Neural progenitor cell (in vitro differentiated cells): ENCODE measurements around the gene RAI14. TPM values are rescaled to one million over a fixed set of nuclear protein-coding genes. Genes with fewer than 3 reads are reported as not detected.

Source experiments
- DNase-seq: peaks from one replicate; pipeline ENCODE4 v3.0.0-alpha.2; 2016; ENCODE audit warnings: low spot score
- H2AFZ ChIP-seq: fragments of 200-600 bp; sonication (generic); replicated peaks from 2 replicates; pipeline ENCODE4 v1.6.1; 2016; ENCODE audit warnings: antibody characterized with exemption
- H3F3A ChIP-seq: fragments of 200-600 bp; sonication (generic); 2 replicates; pipeline ENCODE4 v1.6.1; 2016; ENCODE audit warnings: antibody characterized with exemption, low read depth
- H3K27ac ChIP-seq: fragments of 200-600 bp; sonication (generic); 2 replicates; pipeline ENCODE4 v1.5.1; 2016; ENCODE audit warnings: mild to moderate bottlenecking
- H3K27me3 ChIP-seq: fragments of 200-600 bp; sonication (generic); 2 replicates; pipeline ENCODE4 v1.6.1; 2016; ENCODE audit warnings: mild to moderate bottlenecking, moderate library complexity
- H3K36me3 ChIP-seq: fragments of 200-600 bp; sonication (generic); 2 replicates; pipeline ENCODE4 v1.5.1; 2016
- H3K4me1 ChIP-seq: fragments of 200-600 bp; sonication (generic); 2 replicates; pipeline ENCODE4 v1.6.1; 2016; ENCODE audit warnings: mixed run types
- H3K4me2 ChIP-seq: fragments of 200-600 bp; sonication (generic); 2 replicates; pipeline ENCODE4 v1.6.1; 2016
- H3K4me3 ChIP-seq: fragments of 200-600 bp; sonication (generic); 2 replicates; pipeline ENCODE4 v1.5.1; 2016
- H3K79me2 ChIP-seq: fragments of 200-600 bp; sonication (generic); 2 replicates; pipeline ENCODE4 v1.6.1; 2016; ENCODE audit warnings: low read depth
- H3K9ac ChIP-seq: fragments of 200-600 bp; sonication (generic); 2 replicates; pipeline ENCODE4 v1.6.1; 2016
- H3K9me3 ChIP-seq: fragments of 200-600 bp; sonication (generic); 2 replicates; pipeline ENCODE4 v1.5.1; 2016; ENCODE audit warnings: low read depth
- H4K20me1 ChIP-seq: fragments of 200-600 bp; sonication (generic); 2 replicates; pipeline ENCODE4 v1.6.1; 2016; ENCODE audit warnings: low read depth
- H3K27ac Mint-ChIP-seq: 3 replicates; pipeline ENCODE4 v1.8.0; 2021; ENCODE audit warnings: mixed read lengths
- H3K27me3 Mint-ChIP-seq: 2 replicates; pipeline ENCODE4 v1.8.0; 2022; ENCODE audit warnings: low read depth, mild to moderate bottlenecking, inconsistent platforms, moderate library complexity, mixed read lengths; ENCODE audit not compliant: insufficient read depth
- H3K36me3 Mint-ChIP-seq: 3 replicates; pipeline ENCODE4 v1.8.0; 2021; ENCODE audit warnings: mixed read lengths
- H3K4me1 Mint-ChIP-seq: 3 replicates; pipeline ENCODE4 v1.8.0; 2021; ENCODE audit warnings: mixed read lengths
- H3K4me3 Mint-ChIP-seq: 3 replicates; pipeline ENCODE4 v1.8.0; 2021; ENCODE audit warnings: mild to moderate bottlenecking, moderate library complexity, mixed read lengths
- H3K9me3 Mint-ChIP-seq: 3 replicates; pipeline ENCODE4 v1.8.0; 2020; ENCODE audit warnings: mixed read lengths
- CTCF ChIP-seq: fragments of 200-600 bp; sonication (generic); IDR thresholded peaks from 2 replicates; pipeline ENCODE4 v1.5.1; 2017; ENCODE audit warnings: antibody characterized with exemption, mild to moderate bottlenecking
- EZH2 ChIP-seq: fragments of 200-600 bp; sonication (generic); IDR thresholded peaks from 2 replicates; pipeline ENCODE4 v1.6.1; 2017; ENCODE audit warnings: antibody characterized with exemption, mild to moderate bottlenecking, moderate library complexity
- EZH2phosphoT487 ChIP-seq: fragments of 200-600 bp; sonication (generic); IDR thresholded peaks from 2 replicates; pipeline ENCODE4 v1.6.1; 2017; ENCODE audit warnings: antibody characterized with exemption
- total RNA-seq: library from RNA; depleted of rRNA; stranded (reverse); fragments of >200 nt; gene quantifications from 2 replicates; pipeline ENCODE4 v1.2.3, GENCODE V29; 2015; ENCODE audit warnings: low replicate concordance

The RAI14 gene
- total RNA-seq, 1 donor from 2014 or later, result 54.6 TPM

GRCh38 chr5:34657274-34657921 is 1.3 kb downstream of the RAI14 start:
- peak; percentile 69 for DNase-seq
- peaks cover 7% of the 10 kb centered on the region for H3K4me1 ChIP-seq
- peaks cover 2% of the 10 kb centered on the region for H3K9me3 Mint-ChIP-seq

GRCh38 chr5:34657988-34658387 is 1.9 kb downstream of the RAI14 start:
- no peak for DNase-seq
- Histone ChIP-seq H3K36me3 (no peaks in the 10 kb centered on the region), H3K4me1 (peaks cover 7% of the 10 kb centered on the region), H3K9ac (no peak overlapping the region), H2AFZ (no peak overlapping the region), H3K9me3 (no peaks in the 10 kb centered on the region), H3F3A (peaks cover 37% of the 10 kb centered on the region), H3K27me3 (no peaks in the 10 kb centered on the region), H4K20me1 (peaks cover 24% of the 10 kb centered on the region), H3K27ac (no peak overlapping the region), H3K4me2 (peak overlapping the region; percentile 97), H3K79me2 (peaks cover 61% of the 10 kb centered on the region), H3K4me3 (peak overlapping the region; percentile 89)
- peaks cover 26% of the 10 kb centered on the region for H3K4me1 Mint-ChIP-seq
- H3K9me3 Mint-ChIP-seq, result peaks cover 2% of the 10 kb centered on the region
- peaks cover 13% of the 10 kb centered on the region for H3K27me3 Mint-ChIP-seq
- H3K27ac Mint-ChIP-seq, result peak overlapping the region; percentile 3
- no peak for TF ChIP-seq CTCF
- TF ChIP-seq EZH2phosphoT487, result no peak
- no peak for TF ChIP-seq EZH2
- peaks cover 19% of the 10 kb centered on the region for H3K36me3 Mint-ChIP-seq
- H3K4me3 Mint-ChIP-seq, result peak overlapping the region; percentile 95

More at GRCh38 chr5:34657274-34657921, 1.3 kb downstream of the RAI14 start:
- Histone ChIP-seq H3F3A (peaks cover 37% of the 10 kb centered on the region), H3K9ac (peak overlapping the region; percentile 1), H2AFZ (no peak overlapping the region), H3K27me3 (no peaks in the 10 kb centered on the region), H3K4me2 (peak overlapping the region; percentile 97), H3K9me3 (no peaks in the 10 kb centered on the region), H3K4me3 (peak overlapping the region; percentile 89), H4K20me1 (peaks cover 24% of the 10 kb centered on the region), H3K27ac (no peak overlapping the region), H3K79me2 (peaks cover 55% of the 10 kb centered on the region), H3K36me3 (no peaks in the 10 kb centered on the region)
- Mint-ChIP-seq H3K36me3 (peaks cover 18% of the 10 kb centered on the region), H3K27me3 (peaks cover 13% of the 10 kb centered on the region), H3K4me1 (peaks cover 26% of the 10 kb centered on the region), H3K4me3 (peak overlapping the region; percentile 95), H3K27ac (peak overlapping the region; percentile 82)
- TF ChIP-seq CTCF, result no peak
- TF ChIP-seq EZH2, result no peak
- TF ChIP-seq EZH2phosphoT487, result no peak

GRCh38 chr5:34659168-34659567 is 3.0 kb downstream of the RAI14 start:
- H3K9ac ChIP-seq, result no peak overlapping the region
- peaks cover 13% of the 10 kb centered on the region for H3K27me3 Mint-ChIP-seq
- peaks cover 37% of the 10 kb centered on the region for H3F3A ChIP-seq
- H3K4me1 Mint-ChIP-seq, result peaks cover 26% of the 10 kb centered on the region
- no peak overlapping the region for H3K4me3 Mint-ChIP-seq
- no peak overlapping the region for H2AFZ ChIP-seq
- H3K27ac Mint-ChIP-seq, result no peak overlapping the region
- TF ChIP-seq EZH2, result no peak
- peaks cover 73% of the 10 kb centered on the region for H3K79me2 ChIP-seq
- H3K9me3 Mint-ChIP-seq, result peaks cover 2% of the 10 kb centered on the region
- peaks cover 25% of the 10 kb centered on the region for H3K36me3 Mint-ChIP-seq
- no peak overlapping the region for H3K4me2 ChIP-seq
- H3K4me3 ChIP-seq, result no peak overlapping the region
- no peak overlapping the region for H3K27ac ChIP-seq
- H3K27me3 ChIP-seq, result no peaks in the 10 kb centered on the region
- peaks cover 24% of the 10 kb centered on the region for H4K20me1 ChIP-seq
- no peak for DNase-seq
- H3K4me1 ChIP-seq, result peaks cover 7% of the 10 kb centered on the region
- H3K9me3 ChIP-seq, result no peaks in the 10 kb centered on the region
- no peaks in the 10 kb centered on the region for H3K36me3 ChIP-seq

GRCh38 chr5:34660444-34660843 is 4.3 kb downstream of the RAI14 start:
- no peak overlapping the region for H3K27ac ChIP-seq
- peaks cover 2% of the 10 kb centered on the region for H3K9me3 Mint-ChIP-seq
- no peak overlapping the region for H2AFZ ChIP-seq
- H3K9ac ChIP-seq, result no peak overlapping the region
- H3K27me3 ChIP-seq, result no peaks in the 10 kb centered on the region
- H3K4me3 Mint-ChIP-seq, result no peak overlapping the region
- peaks cover 22% of the 10 kb centered on the region for H3K4me1 Mint-ChIP-seq
- peaks cover 25% of the 10 kb centered on the region for H3F3A ChIP-seq
- peaks cover 83% of the 10 kb centered on the region for H3K79me2 ChIP-seq
- H3K36me3 Mint-ChIP-seq, result peaks cover 25% of the 10 kb centered on the region
- peaks cover 7% of the 10 kb centered on the region for H3K4me1 ChIP-seq
- H3K9me3 ChIP-seq, result no peaks in the 10 kb centered on the region
- H3K36me3 ChIP-seq, result no peaks in the 10 kb centered on the region
- no peak overlapping the region for H3K27ac Mint-ChIP-seq
- no peak overlapping the region for H3K4me3 ChIP-seq
- no peak for DNase-seq
- H3K4me2 ChIP-seq, result no peak overlapping the region
- no peak for TF ChIP-seq EZH2
- peaks cover 9% of the 10 kb centered on the region for H3K27me3 Mint-ChIP-seq
- H4K20me1 ChIP-seq, result peaks cover 27% of the 10 kb centered on the region
